Stimulated activated CD4-positive, alpha-beta T cell treated with anti-CD3 and anti-CD28 coated beads, Interleukin-15, amount 100 ng/mL, for 24 hours (primary cell): ENCODE data around the gene TFDP1.
"Not testable (repeated sequence)": the region's sequence is repeated elsewhere in the genome, so short reads cannot be mapped to it uniquely, and the experiment has no call there.

ENCODE experiments used
- DNase-seq: peaks from one replicate; pipeline ENCODE4 v3.0.0-alpha.2; 2020

TFDP1 gene

DNA sequence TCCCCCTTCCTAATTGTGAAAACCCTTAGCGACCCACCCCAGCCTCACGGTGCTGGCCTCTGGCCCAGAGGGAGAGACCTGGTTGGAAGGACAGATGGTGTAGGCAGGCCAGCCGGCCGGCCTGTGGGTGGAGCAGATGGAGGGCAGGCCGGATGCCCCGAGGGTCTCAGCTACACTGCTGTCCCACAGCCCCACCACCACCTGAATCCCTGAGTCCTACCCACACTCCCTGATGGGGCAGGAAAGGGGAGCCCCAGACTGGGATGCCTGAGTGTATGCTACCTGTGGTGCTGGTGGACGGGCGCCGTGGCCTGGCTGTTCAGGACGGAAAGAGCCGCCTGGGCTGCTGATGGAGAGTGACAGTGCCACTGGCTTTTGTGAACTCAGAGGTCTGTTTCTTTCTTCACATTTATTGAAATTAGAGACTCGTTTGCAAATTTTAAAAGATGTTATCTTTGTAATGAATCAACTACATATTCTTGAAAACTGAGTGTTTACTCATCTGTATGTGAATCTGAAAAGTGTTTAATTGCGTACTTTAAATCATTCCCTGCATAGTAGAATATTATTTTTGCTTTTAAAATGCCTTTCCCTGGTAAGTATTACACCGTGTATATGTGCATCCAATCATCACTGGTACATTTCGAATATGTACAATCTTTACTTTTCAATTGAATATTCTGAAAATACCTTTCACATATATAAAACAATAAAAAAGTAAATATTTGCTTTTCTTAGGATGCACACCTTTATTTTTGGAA is 35.7 kb downstream of the TFDP1 start:
- no peak for DNase-seq

DNA sequence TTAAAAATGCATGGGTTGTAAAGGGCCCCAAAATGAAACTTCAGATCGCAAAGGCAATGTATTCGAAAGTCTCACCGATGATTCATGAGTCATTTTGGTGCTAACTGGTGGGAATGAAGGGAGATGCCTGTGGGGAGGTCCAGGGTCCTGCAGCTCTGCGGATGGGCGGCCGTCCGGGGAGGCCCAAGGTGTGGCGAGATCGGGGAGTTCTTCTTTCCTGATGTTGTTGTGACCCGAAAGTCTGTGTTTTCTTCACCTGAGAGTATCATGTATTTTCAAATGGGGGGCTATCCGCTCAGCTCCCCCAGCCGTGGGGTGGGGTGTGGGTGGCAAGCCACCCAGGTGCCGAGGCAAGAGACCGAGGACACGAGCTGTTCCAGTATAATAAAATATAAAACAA is 36.5 kb downstream of the TFDP1 start:
- no peak for DNase-seq

DNA sequence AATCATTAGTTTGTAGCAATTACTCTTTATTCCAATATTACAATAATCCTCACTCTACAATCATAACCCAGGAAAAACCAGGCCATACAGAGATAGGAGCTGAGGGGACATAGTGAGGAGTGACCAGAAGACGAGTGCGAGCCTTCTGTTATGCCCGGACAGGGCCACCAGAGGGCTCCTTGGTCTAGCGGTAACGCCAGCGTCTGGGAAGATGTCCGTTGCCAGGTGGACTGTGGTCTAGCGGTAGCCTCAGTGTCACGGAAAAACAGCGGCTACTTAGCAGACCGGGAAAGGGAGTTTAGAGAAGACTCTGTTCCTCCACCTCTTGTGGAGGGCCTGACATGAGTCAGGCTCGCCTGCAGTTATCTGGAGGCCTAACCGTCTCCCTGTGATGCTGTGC is 36.9 kb downstream of the TFDP1 start:
- not testable (repeated sequence) for DNase-seq

GRCh38 chr13:113621986-113622550 is 37.5 kb downstream of the TFDP1 start:
- not testable (repeated sequence) for DNase-seq

- DNase-seq, result no peak
Observed at GRCh38 chr13:113622791-113623490, 38.4 kb downstream of the TFDP1 start.

GRCh38 chr13:113623491-113624234 is 39.1 kb downstream of the TFDP1 start:
- no peak for DNase-seq

- no peak for DNase-seq
Observed at GRCh38 chr13:113624235-113624587, 39.7 kb downstream of the TFDP1 start.

DNA sequence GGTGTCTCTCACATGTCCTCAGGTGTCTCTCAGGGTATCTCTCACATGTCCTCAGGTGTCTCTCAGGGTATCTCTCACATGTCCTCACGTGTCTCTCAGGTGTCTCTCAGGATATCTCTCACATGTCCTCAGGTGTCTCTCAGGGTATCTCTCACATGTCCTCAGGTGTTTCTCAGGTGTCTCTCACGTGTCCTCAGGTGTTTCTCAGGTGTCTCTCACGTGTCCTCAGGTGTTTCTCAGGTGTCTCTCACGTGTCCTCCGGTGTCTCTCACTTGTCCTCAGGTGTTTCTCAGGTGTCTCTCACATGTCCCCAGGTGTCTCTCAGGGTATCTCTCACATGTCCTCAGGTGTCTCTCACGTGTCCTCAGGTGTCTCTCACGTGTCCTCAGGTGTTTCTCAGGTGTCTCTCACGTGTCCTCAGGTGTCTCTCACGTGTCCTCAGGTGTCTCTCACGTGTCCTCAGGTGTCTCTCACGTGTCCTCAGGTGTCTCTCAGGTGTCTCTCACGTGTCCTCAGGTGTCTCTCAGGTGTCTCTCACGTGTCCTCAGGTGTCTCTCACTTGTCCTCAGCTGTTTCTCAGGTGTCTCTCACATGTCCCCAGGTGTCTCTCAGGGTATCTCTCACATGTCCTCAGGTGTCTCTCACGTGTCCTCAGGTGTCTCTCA is 40.2 kb downstream of the TFDP1 start:
- DNase-seq, result not testable (repeated sequence)

GRCh38 chr13:113625965-113626721 is 41.6 kb downstream of the TFDP1 start:
- DNase-seq, result no peak

DNA sequence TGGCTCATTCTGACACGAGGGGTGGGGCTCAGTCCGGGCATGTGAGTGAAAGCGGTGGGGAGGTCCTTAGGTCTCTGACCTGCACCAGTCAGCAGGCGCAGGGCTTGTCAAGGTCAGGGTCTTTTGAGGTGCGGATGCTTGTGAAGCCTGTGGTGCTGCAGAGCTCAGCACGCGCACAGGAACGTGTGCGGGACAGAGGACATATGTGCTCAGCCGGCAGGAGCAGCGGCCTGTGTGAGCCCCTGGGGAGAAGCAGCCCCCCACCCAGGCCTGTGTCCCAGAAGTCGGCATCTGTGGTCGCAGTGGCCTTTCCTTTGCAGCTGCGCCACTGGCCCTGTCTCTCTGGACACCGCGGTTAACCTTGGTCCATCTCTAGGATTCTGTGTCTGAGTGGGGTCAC is 42.6 kb downstream of the TFDP1 start:
- no peak for DNase-seq

DNA sequence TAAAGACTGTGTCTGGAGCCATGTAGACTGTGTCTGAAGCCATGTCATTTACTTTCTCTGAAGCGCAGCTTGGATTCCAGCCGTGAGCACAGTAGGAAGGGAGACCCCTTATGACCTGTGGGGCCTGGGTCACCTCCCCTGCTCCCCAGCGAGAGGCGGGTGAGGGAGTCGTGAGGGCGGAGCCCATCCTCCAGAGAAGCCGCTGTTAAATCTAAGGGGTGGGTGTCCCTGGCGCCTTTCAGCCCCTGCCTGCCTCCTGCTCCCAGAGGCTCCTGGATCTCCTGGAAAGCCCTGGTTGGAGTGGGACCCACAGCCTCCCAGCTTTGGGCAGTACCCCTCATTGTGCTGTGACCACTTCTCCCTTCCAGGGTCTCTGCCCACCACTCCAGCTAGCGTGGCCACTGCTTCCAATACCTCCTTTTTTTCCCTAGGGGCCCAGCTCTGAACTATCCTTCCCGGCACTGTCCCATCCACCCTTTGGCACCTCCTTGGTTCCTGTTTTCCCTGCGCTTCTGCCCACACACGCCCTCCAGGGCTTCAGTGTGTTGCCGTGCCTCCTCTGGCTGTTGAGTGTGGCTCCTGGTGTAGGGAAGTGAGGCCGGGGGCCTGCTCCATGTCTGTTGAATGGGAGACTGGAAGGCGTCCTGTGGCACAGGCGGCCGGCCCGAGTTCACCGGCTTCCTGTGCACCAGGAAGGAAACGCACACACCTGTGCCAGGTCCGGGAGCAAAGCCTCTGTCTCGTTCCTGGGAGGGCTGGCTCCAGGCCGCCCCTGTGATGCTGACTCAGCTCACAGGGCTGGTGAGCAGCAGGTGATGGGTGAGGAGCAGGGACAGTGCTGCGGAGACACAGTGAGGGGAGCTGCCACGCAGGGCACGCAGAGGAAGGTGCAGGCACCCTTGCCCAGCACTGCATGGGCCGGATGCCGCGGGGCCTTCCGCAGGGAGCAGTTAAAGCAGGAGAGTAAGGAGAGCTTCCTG is 44.0 kb downstream of the TFDP1 start:
- DNase-seq, result no peak

GRCh38 chr13:113629866-113630265 is 45.3 kb downstream of the TFDP1 start:
- no peak for DNase-seq

DNA sequence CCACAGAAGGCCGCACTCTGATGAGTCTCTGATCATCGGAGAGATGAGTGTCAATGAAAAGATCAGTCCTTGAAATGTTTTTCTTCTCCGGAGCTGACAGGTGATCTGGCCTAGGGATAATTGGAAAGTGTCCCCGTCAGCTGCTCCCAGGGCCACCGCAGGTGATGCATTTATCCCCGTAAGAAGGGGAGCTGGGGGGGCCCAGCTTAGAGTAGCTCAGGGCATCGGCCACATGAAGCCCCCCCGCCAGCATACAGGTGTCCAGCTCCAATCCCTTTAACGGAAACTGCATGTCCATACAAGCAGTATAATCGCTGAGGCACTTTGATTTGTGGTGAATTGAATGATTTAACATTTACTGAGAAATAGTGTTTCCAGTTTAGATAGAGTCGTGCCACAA is 45.7 kb downstream of the TFDP1 start:
- no peak for DNase-seq

GRCh38 chr13:113630804-113631203 is 46.3 kb downstream of the TFDP1 start:
- no peak for DNase-seq

- no peak for DNase-seq
Observed at GRCh38 chr13:113631341-113632095, 47.0 kb downstream of the TFDP1 start.

GRCh38 chr13:113632706-113633484 is 48.3 kb downstream of the TFDP1 start:
- no peak for DNase-seq

DNA sequence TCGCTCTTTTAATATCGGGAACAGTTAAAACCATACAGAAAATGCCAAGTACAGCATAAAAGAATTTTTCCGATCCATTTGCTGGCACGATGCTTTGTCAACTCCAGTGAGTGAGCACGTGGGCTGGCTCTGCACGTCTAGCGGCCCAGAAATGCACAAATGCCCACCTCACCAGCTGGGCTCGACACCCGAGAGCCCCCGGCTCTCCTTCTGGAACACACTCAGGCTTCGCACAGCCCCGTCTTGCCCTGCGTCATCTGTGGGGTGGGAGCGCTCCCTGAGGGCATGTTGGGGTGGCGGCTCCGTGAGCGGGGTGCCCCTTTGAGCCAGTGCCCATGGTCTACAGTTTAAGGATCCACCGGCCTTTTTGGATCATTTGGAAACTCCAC is 48.9 kb downstream of the TFDP1 start:
- DNase-seq, result no peak

DNA sequence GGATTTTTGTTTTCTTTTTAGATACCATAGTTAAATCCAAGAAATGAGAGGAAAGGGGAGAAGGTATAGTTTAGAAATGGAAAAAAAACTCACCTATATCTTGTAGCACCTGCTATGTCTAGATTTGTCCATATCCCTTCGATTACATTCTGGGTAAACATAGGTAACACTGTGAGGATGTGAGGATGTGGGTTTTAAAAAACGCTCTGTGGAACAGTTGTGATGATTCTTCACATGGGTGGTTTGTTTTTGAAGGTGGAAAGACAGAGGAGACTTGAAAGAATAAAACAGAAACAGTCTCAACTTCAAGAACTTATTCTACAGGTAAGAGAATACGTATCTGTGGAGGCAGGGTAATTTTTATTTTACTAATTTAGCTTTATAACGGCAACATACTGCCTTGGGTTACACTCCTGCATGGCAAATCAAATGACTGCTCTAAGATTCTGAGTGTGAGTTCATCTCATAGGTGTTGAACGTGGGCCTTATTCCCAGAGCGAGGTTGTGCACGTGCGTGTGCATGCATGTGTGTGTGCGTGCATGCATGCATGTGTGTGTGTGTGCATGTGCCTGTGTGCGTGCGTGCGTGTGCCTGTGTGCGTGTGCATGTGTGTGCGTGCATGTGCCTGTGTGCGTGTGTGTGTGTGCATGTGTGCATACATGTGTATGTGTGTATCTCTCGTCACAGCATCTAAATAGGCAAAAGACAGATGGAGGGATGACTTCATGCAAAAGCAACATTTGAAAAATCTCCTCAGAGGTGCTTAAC is 49.9 kb downstream of the TFDP1 start:
- DNase-seq, result no peak

- no peak for DNase-seq
Observed at GRCh38 chr13:113635048-113635420, 50.5 kb downstream of the TFDP1 start.
